ENCODE results near the gene EVPLL. TPM values are rescaled to one million over a fixed set of nuclear protein-coding genes. Genes with fewer than 3 reads are reported as not detected.
A peak's percentile ranks its signal among the peaks of the same experiment; 100 is the strongest.
"Not testable (repeated sequence)": the region's sequence is repeated elsewhere in the genome, so short reads cannot be mapped to it uniquely, and the experiment has no call there.

The EVPLL gene
- total RNA-seq, 2 donors from 2014 or later = not detected

GRCh38 chr17:18411377-18411864 is 33.8 kb downstream of the EVPLL start:
- H3K27me3 Mint-ChIP-seq (ENCODE audit: low read depth) = not testable (repeated sequence)
- H3K27ac Mint-ChIP-seq = peak overlapping the region; percentile 96
- peak; percentile 18 to 32 for DNase-seq

GRCh38 chr17:18412001-18412538 is 34.5 kb downstream of the EVPLL start:
- not testable (repeated sequence) for H3K9me3 Mint-ChIP-seq; H3K27ac Mint-ChIP-seq; H3K27me3 Mint-ChIP-seq (ENCODE audit: low read depth); H3K36me3 Mint-ChIP-seq (ENCODE audit: insufficient read depth in 2 of 2); H3K4me3 Mint-ChIP-seq; DNase-seq
- peak; percentile 98 to 99 for ATAC-seq (replicated peaks in 1 of 2)
- peaks cover 16% of the 10 kb centered on the region for H3K4me1 Mint-ChIP-seq (ENCODE audit: low read depth)

More at GRCh38 chr17:18411377-18411864, 33.8 kb downstream of the EVPLL start:
- ATAC-seq (replicated peaks in 1 of 2) = peak; percentile 58 to 61
- H3K4me1 Mint-ChIP-seq (ENCODE audit: low read depth) = peaks cover 16% of the 10 kb centered on the region
- not testable (repeated sequence) for H3K36me3 Mint-ChIP-seq (ENCODE audit: insufficient read depth in 2 of 2); H3K9me3 Mint-ChIP-seq
- peak overlapping the region; percentile 95 to 100 for H3K4me3 Mint-ChIP-seq

DNA sequence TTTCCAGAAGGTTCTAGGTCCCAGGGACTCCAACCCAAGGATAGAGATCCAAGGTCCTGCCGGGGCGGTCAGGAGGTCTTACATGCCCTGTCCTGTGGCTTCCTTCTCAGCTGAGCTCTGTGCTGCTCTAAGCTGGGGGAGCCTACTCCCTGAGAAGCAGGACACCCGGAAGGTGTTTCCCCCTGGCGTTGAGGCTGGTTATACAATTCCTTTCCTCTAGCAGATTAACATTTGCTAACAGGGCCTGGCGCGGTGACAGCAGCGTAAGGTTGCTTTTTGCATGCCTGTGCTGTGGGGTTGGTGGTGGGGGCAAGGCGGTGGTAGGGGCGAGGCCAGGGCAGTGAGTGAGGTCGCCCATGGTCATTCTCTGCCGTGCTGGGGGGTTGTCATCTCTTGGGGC is 43.9 kb downstream of the EVPLL start:
- ATAC-seq (replicated peaks in 1 of 2); H3K27me3 Mint-ChIP-seq (ENCODE audit: low read depth); H3K4me3 Mint-ChIP-seq; H3K4me1 Mint-ChIP-seq (ENCODE audit: low read depth); H3K36me3 Mint-ChIP-seq (ENCODE audit: insufficient read depth in 2 of 2); DNase-seq; H3K27ac Mint-ChIP-seq; H3K9me3 Mint-ChIP-seq: not testable (repeated sequence)

GRCh38 chr17:18422464-18422863 is 44.9 kb downstream of the EVPLL start:
- not testable (repeated sequence) for H3K36me3 Mint-ChIP-seq (ENCODE audit: insufficient read depth in 2 of 2); ATAC-seq (replicated peaks in 1 of 2); H3K27ac Mint-ChIP-seq; DNase-seq; H3K4me3 Mint-ChIP-seq; H3K27me3 Mint-ChIP-seq (ENCODE audit: low read depth); H3K4me1 Mint-ChIP-seq (ENCODE audit: low read depth); H3K9me3 Mint-ChIP-seq

DNA sequence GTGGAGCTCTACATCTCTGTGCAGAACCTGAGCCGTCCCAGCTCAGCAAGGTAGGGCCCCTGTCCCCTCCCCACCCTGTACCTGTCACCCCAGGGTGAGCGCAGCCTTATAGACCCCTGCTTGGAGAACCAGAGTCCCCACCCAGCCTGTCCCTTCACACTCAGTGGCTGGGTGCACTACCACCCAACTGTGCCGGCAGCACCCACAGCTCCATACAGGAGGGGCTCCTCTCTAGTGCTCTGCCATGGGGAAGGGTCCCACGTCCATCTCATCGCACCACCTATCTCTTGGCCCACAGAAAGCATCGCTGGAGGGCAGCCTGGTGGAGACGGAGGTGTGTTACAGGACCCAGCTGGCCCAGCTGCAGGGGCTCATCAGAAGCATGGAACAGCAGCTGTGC is 45.4 kb downstream of the EVPLL start:
- H3K27ac Mint-ChIP-seq; H3K9me3 Mint-ChIP-seq; H3K36me3 Mint-ChIP-seq (ENCODE audit: insufficient read depth in 2 of 2); H3K4me1 Mint-ChIP-seq (ENCODE audit: low read depth); DNase-seq; H3K27me3 Mint-ChIP-seq (ENCODE audit: low read depth); H3K4me3 Mint-ChIP-seq; ATAC-seq (replicated peaks in 1 of 2): not testable (repeated sequence)

- not testable (repeated sequence) for H3K4me3 Mint-ChIP-seq; H3K4me1 Mint-ChIP-seq (ENCODE audit: low read depth); H3K27ac Mint-ChIP-seq; ATAC-seq (replicated peaks in 1 of 2); H3K9me3 Mint-ChIP-seq; H3K36me3 Mint-ChIP-seq (ENCODE audit: insufficient read depth in 2 of 2); H3K27me3 Mint-ChIP-seq (ENCODE audit: low read depth); DNase-seq
Measured at GRCh38 chr17:18425593-18425992, 48.0 kb downstream of the EVPLL start.

- H3K36me3 Mint-ChIP-seq (ENCODE audit: insufficient read depth in 2 of 2); H3K27me3 Mint-ChIP-seq (ENCODE audit: low read depth); ATAC-seq (replicated peaks in 1 of 2); H3K27ac Mint-ChIP-seq; H3K4me1 Mint-ChIP-seq (ENCODE audit: low read depth); H3K9me3 Mint-ChIP-seq; H3K4me3 Mint-ChIP-seq; DNase-seq: not testable (repeated sequence)
Measured at GRCh38 chr17:18426639-18427038, 49.1 kb downstream of the EVPLL start.

DNA sequence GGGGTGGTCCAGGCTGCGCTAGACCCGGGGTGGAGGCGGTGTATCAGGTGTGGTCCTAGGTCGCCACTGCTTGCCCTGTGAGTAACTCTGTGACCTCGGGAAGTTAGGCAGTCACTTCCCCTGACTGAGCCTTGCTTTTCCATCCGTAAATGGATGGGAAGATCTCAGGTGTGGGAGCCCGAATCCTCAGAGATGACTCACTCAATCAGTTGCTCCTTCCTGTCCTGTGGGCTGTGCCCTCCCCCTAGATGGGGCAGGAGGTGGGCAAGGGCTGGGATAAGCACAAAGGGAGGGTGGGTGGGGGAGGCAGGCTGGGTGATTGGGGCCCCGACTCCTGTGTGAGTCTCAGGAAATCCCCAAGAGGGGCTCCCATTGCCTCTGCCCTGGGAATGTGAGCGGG is 54.6 kb downstream of the EVPLL start:
- not testable (repeated sequence) for H3K27ac Mint-ChIP-seq; H3K4me3 Mint-ChIP-seq; ATAC-seq (replicated peaks in 1 of 2); H3K9me3 Mint-ChIP-seq; DNase-seq; H3K4me1 Mint-ChIP-seq (ENCODE audit: low read depth); H3K27me3 Mint-ChIP-seq (ENCODE audit: low read depth); H3K36me3 Mint-ChIP-seq (ENCODE audit: insufficient read depth in 2 of 2)

Other genes starting within 250 kb of the EVPLL start
- gene ALKBH5, start 193.9 kb upstream of the EVPLL start, total RNA-seq = 100 to 1,000 TPM; 125 to 133 TPM
- 10 to 100 TPM; 18.5 to 18.6 TPM for gene LLGL1, start 152.1 kb upstream of the EVPLL start, total RNA-seq
- gene FLII, start 119.0 kb upstream of the EVPLL start, total RNA-seq = 100 to 1,000 TPM; 318 to 373 TPM
- 1 to 10 TPM; 7.8 to 9.4 TPM for gene MIEF2, start 117.1 kb upstream of the EVPLL start, total RNA-seq
- 10 to 100 TPM; 72.0 to 90.6 TPM for gene TOP3A, start 62.8 kb upstream of the EVPLL start, total RNA-seq
- 10 to 100 TPM; 17.3 to 18.7 TPM for gene SMCR8, start 62.5 kb upstream of the EVPLL start, total RNA-seq
- 10 to 100 TPM; 37.3 to 65.6 TPM for gene SHMT1, start 14.2 kb upstream of the EVPLL start, total RNA-seq
- gene LGALS9C, start 99.0 kb downstream of the EVPLL start, total RNA-seq = not detected

All from activated T-cell treated with anti-CD3 and anti-CD28 coated beads, Interleukin-2, amount 50 U/mL, for 72 hours (primary cell).